B cell (primary cell): Measurements from ENCODE around the gene PRKN. TPM values are rescaled to one million over a fixed set of nuclear protein-coding genes. Genes with fewer than 3 reads are reported as not detected.

Source experiments
- ATAC-seq: fragments of 200-7000 bp; cut with Tn5 transposase; one replicate; pipeline ENCODE4 v1.10.0; 2021; ENCODE audit warnings: low read depth, mild to moderate bottlenecking, moderate number of reproducible peaks, moderate library complexity
- CTCF ChIA-PET: fragments of 350-600 bp; sonication (Branson Sonifier 250); formaldehyde crosslinking; loops from one replicate; lab custom pipeline; 2021; ENCODE audit warnings: antibody characterized with exemption, inconsistent platforms; lab: Charles Lee
- POLR2A ChIA-PET: fragments of 350-600 bp; sonication (Branson Sonifier 250); formaldehyde crosslinking; loops from one replicate; lab custom pipeline; 2021; ENCODE audit warnings: antibody characterized with exemption; lab: Charles Lee
- DNase-seq: peaks from one replicate; pipeline ENCODE4 v3.0.0; 2013
- H2AFZ ChIP-seq: 2 replicates; pipeline ENCODE4 v1.6.1; 2012; ENCODE audit warnings: mild to moderate bottlenecking, low read depth, low read length; ENCODE audit not compliant: insufficient read depth, poor library complexity, severe bottlenecking
- H3K27ac ChIP-seq, 2 donors: 1 replicate in 1 of 2; 2 replicates in 1 of 2; pipeline ENCODE4 v1.5.1; 2012 to 2013; ENCODE audit warnings: low read length in 2 of 2, mild to moderate bottlenecking in 2 of 2, moderate library complexity in 1 of 2
- H3K27me3 ChIP-seq, 4 experiments: fragments of 200-600 bp in 1 of 4; sonication (generic) in 1 of 4; replicated peaks in 1 of 4; 1 replicate in 2 of 4; 2 replicates in 2 of 4; pipeline versions ENCODE4 v1.6.1 to v1.7.0; 2013 to 2016; ENCODE audit warnings: low read length in 3 of 4, mild to moderate bottlenecking in 2 of 4, mixed read lengths in 1 of 4, moderate library complexity in 1 of 4; ENCODE audit not compliant: insufficient read depth in 4 of 4, control insufficient read depth in 3 of 4; ENCODE audit errors: control extremely low read depth in 1 of 4
- H3K36me3 ChIP-seq, 2 experiments: replicated peaks in 1 of 2; 1 replicate in 1 of 2; 2 replicates in 1 of 2; pipeline versions ENCODE4 v1.6.1 to v1.7.1; 2013; ENCODE audit warnings: low read length in 1 of 2; ENCODE audit not compliant: insufficient read depth in 2 of 2, control insufficient read depth in 1 of 2; ENCODE audit errors: control extremely low read depth in 1 of 2, extremely low read depth in 1 of 2
- H3K4me1 ChIP-seq, 2 donors: fragments of 200-600 bp in 1 of 2; sonication (generic) in 1 of 2; 1 replicate in 1 of 2; 2 replicates in 1 of 2; pipeline versions ENCODE4 v1.5.1 to v1.6.1; 2013 to 2017; ENCODE audit warnings: low read length in 2 of 2; ENCODE audit not compliant: control insufficient read depth in 2 of 2, insufficient read depth in 2 of 2
- H3K4me2 ChIP-seq: replicated peaks from 2 replicates; pipeline ENCODE3; 2012; ENCODE audit warnings: mild to moderate bottlenecking, low read depth, low read length; ENCODE audit not compliant: poor library complexity, severe bottlenecking
- H3K4me3 ChIP-seq, 5 experiments: fragments of 200-600 bp in 1 of 5; sonication (generic) in 1 of 5; 1 replicate in 3 of 5; 2 replicates in 2 of 5; pipeline versions ENCODE4 v1.5.1 to v1.7.0; 2011 to 2016; ENCODE audit warnings: low read length in 4 of 5, mild to moderate bottlenecking in 4 of 5, low read depth in 2 of 5, control low read depth in 1 of 5, moderate library complexity in 1 of 5; ENCODE audit not compliant: insufficient read depth in 1 of 5; ENCODE audit errors: control extremely low read depth in 1 of 5, extremely low read depth in 1 of 5
- H3K79me2 ChIP-seq: fragments of 200-600 bp; sonication (generic); one replicate; pipeline ENCODE4 v1.6.0; 2016; ENCODE audit warnings: low read length; ENCODE audit not compliant: control insufficient read depth, insufficient read depth
- H3K9ac ChIP-seq: fragments of 200-600 bp; sonication (generic); 2 replicates; pipeline ENCODE4 v1.6.1; 2017; ENCODE audit warnings: mild to moderate bottlenecking, low read length, moderate library complexity
- H3K9me3 ChIP-seq, 3 donors: one replicate each; pipeline versions ENCODE4 v1.6.1 to v1.7.1; 2013; ENCODE audit warnings: low read length in 2 of 3; ENCODE audit not compliant: control insufficient read depth in 2 of 3, insufficient read depth in 1 of 3; ENCODE audit errors: control extremely low read depth in 1 of 3
- H4K20me1 ChIP-seq: 2 replicates; pipeline ENCODE4 v1.6.0; 2012; ENCODE audit warnings: mild to moderate bottlenecking, low read length; ENCODE audit not compliant: insufficient read depth, control insufficient read depth, poor library complexity, severe bottlenecking
- H3K27ac Mint-ChIP-seq: one replicate; pipeline ENCODE4 v1.8.0; 2021; ENCODE audit warnings: mixed read lengths
- H3K27me3 Mint-ChIP-seq: one replicate; pipeline ENCODE4 v1.8.0; 2021; ENCODE audit warnings: mixed read lengths
- H3K4me1 Mint-ChIP-seq: one replicate; pipeline ENCODE4 v1.8.0; 2021; ENCODE audit warnings: mixed read lengths
- H3K4me3 Mint-ChIP-seq: one replicate; pipeline ENCODE4 v1.8.0; 2021; ENCODE audit warnings: mixed read lengths
- H3K9me3 Mint-ChIP-seq: one replicate; pipeline ENCODE4 v1.8.0; 2022; ENCODE audit warnings: mixed read lengths; ENCODE audit not compliant: insufficient read depth
- CTCF ChIP-seq: fragments of 200-600 bp; IDR thresholded peaks from one replicate; pipeline ENCODE4 v1.8.0; 2022; ENCODE audit warnings: antibody characterized with exemption, mild to moderate bottlenecking
- EZH2 ChIP-seq: IDR thresholded peaks from 2 replicates; pipeline ENCODE4 v1.6.1; 2012; ENCODE audit warnings: borderline replicate concordance, low read depth, mild to moderate bottlenecking, moderate library complexity, low read length; ENCODE audit not compliant: insufficient read depth, poor library complexity, severe bottlenecking
- WGBS: methylation state at CpG from one replicate; pipeline ENCODE4 v1.1.5; 2013; ENCODE audit warnings: missing lambda C conversion rate; ENCODE audit not compliant: insufficient coverage; 5-methylcytosine and 5-hydroxymethylcytosine counted together
- intact Hi-C: fragments of 100-400 bp; cut with micrococcal nuclease; formaldehyde crosslinking; loops from one replicate; pipeline ENCODE4 v1.10.0; 2022
- polyA plus RNA-seq: library from polyadenylated mRNA; depleted of rRNA; stranded (reverse); fragments of >200 nt; gene quantifications from 2 replicates; pipeline ENCODE4 v1.2.3, GENCODE V29; 2012
- total RNA-seq, 2 donors: library from RNA; stranded (reverse); fragments of 120-200 nt in 1 of 2; gene quantifications; 1 replicate in 1 of 2; 2 replicates in 1 of 2; pipeline versions ENCODE4 v1.2.3 to v1.2.4, GENCODE V29; 2013 to 2022

The PRKN gene
- total and polyA plus RNA-seq, 2 donors (not counting 1 experiment from before 2014, with no cell fraction given) = 1.6 to 6.2 TPM

- H3K27me3 Mint-ChIP-seq = no peaks in the 10 kb centered on the region
- H3K4me1 Mint-ChIP-seq = no peaks in the 10 kb centered on the region
- H3K4me3 Mint-ChIP-seq = no peak overlapping the region
- H3K4me3 ChIP-seq = no peak overlapping the region
- H3K9me3 ChIP-seq = no peaks in the 10 kb centered on the region
- ChIA-PET POLR2A (no interaction called here), CTCF (no interaction called here)
- no peaks in the 10 kb centered on the region for H4K20me1 ChIP-seq
- ATAC-seq (no peak), DNase-seq (no peak)
- no peak overlapping the region for H3K9ac ChIP-seq
- no peak overlapping the region for H3K27ac Mint-ChIP-seq
- no peak overlapping the region for H2AFZ ChIP-seq
- no peak overlapping the region for H3K4me2 ChIP-seq
- H3K9me3 Mint-ChIP-seq = no peaks in the 10 kb centered on the region
- no peaks in the 10 kb centered on the region for H3K4me1 ChIP-seq
- no peaks in the 10 kb centered on the region for H3K79me2 ChIP-seq
- no peaks in the 10 kb centered on the region for H3K27me3 ChIP-seq
- H3K27ac ChIP-seq = no peak overlapping the region
- TF ChIP-seq EZH2 = no peak
- TF ChIP-seq CTCF = no peak
- intact Hi-C loops = no loop called here
- 75% methylated on average over 4 of the region's 7 CpGs for WGBS
- no peaks in the 10 kb centered on the region for H3K36me3 ChIP-seq
Measured at GRCh38 chr6:161477876-161478425, 1249.6 kb downstream of the PRKN start.

- Histone ChIP-seq H3K27ac (no peak overlapping the region), H3K79me2 (no peaks in the 10 kb centered on the region), H3K4me1 (no peaks in the 10 kb centered on the region), H3K36me3 (no peaks in the 10 kb centered on the region), H3K9ac (no peak overlapping the region), H2AFZ (no peak overlapping the region), H3K27me3 (no peaks in the 10 kb centered on the region), H3K9me3 (no peaks in the 10 kb centered on the region), H3K4me2 (no peak overlapping the region), H4K20me1 (no peaks in the 10 kb centered on the region), H3K4me3 (no peak overlapping the region)
- no peaks in the 10 kb centered on the region for H3K4me1 Mint-ChIP-seq
- no peak overlapping the region for H3K4me3 Mint-ChIP-seq
- DNase-seq = no peak
- ATAC-seq = no peak
- ChIA-PET POLR2A (no interaction called here), CTCF (no interaction called here)
- intact Hi-C loops = no loop called here
- no peaks in the 10 kb centered on the region for H3K27me3 Mint-ChIP-seq
- 90% methylated on average over 9 of the region's 9 CpGs for WGBS
- H3K9me3 Mint-ChIP-seq = no peaks in the 10 kb centered on the region
- H3K27ac Mint-ChIP-seq = no peak overlapping the region
- TF ChIP-seq EZH2 (no peak), CTCF (no peak)
Measured at GRCh38 chr6:161476711-161477110, 1250.9 kb downstream of the PRKN start.
